ENCODE data around the gene SAPCD2.

- TF ChIP-seq, protein P1, sequence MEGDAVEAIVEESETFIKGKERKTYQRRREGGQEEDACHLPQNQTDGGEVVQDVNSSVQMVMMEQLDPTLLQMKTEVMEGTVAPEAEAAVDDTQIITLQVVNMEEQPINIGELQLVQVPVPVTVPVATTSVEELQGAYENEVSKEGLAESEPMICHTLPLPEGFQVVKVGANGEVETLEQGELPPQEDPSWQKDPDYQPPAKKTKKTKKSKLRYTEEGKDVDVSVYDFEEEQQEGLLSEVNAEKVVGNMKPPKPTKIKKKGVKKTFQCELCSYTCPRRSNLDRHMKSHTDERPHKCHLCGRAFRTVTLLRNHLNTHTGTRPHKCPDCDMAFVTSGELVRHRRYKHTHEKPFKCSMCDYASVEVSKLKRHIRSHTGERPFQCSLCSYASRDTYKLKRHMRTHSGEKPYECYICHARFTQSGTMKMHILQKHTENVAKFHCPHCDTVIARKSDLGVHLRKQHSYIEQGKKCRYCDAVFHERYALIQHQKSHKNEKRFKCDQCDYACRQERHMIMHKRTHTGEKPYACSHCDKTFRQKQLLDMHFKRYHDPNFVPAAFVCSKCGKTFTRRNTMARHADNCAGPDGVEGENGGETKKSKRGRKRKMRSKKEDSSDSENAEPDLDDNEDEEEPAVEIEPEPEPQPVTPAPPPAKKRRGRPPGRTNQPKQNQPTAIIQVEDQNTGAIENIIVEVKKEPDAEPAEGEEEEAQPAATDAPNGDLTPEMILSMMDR (conservative IDR thresholded peaks at IDR 0.05 in 1 of 2, IDR thresholded peaks at IDR 0.05 in 1 of 2; ENCODE audit: extremely low read depth in 1 of 2, insufficient read depth in 1 of 2, low read depth in 1 of 2, low read length in 2 of 2): no peak
- no peak for TF ChIP-seq EZH2 (IDR thresholded peaks at IDR 0.05; ENCODE audit: borderline replicate concordance, low read length)
Measured at GRCh38 chr9:137114613-137115393, 44.4 kb upstream of the SAPCD2 start, which contains the start of gene DPP7.

Data from mammary epithelial cell (primary cell).